Measurements from ENCODE around the gene EXOC3L4.

Gene EXOC3L4

DNA sequence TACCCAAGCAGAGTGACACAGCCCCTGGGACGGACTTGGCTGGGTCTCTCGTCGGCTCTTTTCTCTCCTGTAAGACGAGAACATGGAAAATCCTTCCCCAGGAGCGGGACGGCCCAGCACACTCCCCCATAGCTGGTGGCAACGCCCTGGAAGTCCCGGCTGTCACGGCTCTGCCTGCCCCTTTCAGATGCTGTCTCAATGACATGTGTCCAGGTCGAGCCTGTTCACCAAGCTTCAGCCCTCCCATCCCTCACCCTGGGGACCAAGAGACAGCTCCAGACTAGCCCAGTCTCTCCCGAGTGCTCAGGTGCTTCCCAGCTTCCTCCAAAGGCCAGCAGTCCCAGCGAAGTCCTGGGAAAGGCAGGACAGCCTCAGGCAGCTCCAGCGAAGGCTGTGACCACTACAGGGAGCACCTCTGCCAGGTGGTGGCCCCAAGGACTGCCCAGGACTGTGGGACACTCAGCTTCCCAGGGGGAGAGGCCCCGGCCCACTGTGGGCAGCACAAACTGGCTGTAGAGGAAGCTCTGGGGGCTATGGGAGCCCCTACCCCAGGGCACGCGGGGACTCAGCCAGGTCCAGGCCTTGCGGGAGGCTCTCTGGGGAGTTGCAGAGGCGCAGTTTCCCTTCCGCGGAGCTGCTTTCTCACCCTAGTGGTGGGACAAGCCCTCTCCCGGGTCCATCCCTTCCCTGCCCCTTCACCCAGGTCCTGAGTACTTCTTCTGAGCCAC, 62.3 kb downstream of the EXOC3L4 start:
- DNase-seq: no peak

DNA sequence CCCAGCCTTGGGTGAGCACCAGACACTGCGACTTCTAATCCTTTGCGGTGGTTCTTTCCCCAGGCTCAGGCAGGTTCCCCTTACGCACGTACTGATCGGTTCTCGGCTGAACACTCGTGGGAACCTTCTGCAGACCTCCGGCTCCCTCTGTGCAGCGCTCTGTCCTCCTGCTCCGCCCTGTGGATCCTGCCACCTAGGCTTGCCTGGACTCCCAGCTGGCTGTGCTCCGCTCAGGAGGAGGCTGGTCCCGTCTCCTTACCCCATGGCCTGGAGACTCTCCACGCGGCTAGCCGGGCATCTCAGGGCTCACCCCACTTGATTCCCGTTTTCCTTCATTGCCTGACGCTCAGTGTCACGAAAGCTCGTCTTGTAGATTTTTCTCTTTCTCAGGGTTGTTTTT, 63.4 kb downstream of the EXOC3L4 start:
- no peak for DNase-seq

DNA sequence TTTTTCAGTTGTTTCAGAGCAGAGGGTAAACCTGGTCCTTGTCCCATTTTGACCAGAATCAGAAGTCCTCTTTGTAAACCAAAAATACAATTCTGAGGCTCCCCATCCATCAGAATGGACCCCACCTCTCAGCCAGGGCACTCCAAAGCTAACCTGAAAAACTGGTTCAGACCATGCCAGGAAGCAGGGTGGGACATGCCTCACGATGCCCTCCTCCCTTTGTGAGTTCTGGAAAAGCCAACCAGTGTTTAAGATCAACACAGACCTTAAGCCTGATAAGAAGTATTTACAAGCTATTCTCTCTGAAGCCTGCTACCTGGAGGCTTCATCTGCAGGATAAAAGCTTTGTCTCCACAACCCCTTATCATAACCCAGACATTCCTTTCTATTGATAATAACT, 64.2 kb downstream of the EXOC3L4 start:
- DNase-seq: no peak
